ENCODE measurements around the gene SLC25A22. TPM values are rescaled to one million over a fixed set of nuclear protein-coding genes. Genes with fewer than 3 reads are reported as not detected.
A peak's percentile ranks its signal among the peaks of the same experiment; 100 is the strongest.

Gene SLC25A22
- polyA plus RNA-seq, 2 of the 4 experiments (the other 2 are of a cell fraction): 13.5 to 18.7 TPM

- Histone ChIP-seq H3K4me2 (peak overlapping the region; percentile 88), H3K4me1 (peaks cover 64% of the 10 kb centered on the region), H3K27ac (peak overlapping the region; percentile 98 to 100), H3K4me3 (peak overlapping the region; percentile 86), H3K9me3 (no peaks in the 10 kb centered on the region)
- POLR2A ChIA-PET: interaction anchor here (0.7 to 5.1 kb wide), 6 partner anchors 9 to 25 kb away, joined by 3 to 52 read pairs (median 12); partner anchors contain the start of genes PNPLA2, POLR2L, RPLP2 and TSPAN4
- no peak for FAIRE-seq
- CTCF ChIA-PET: interaction anchor here (0.8 to 2.4 kb wide), 4 partner anchors 9 to 18 kb away, joined by 3 to 10 read pairs (median 6); partner anchors contain the start of gene PNPLA2
- TF ChIP-seq HOXA7 (CRISPR knock-in tag; IDR thresholded peaks at IDR 0.05) (no peak), JUN (IDR thresholded peaks at IDR 0.05) (peak in 1 of 2 experiments; percentile 4; a peak in 2 of 5 replicates), ELK1 (IDR thresholded peaks at IDR 0.05; ENCODE audit: low read depth, low read length) (no peak), MAX (IDR thresholded peaks at IDR 0.05) (peak; percentile 36; the same call in 1 of the 2 replicates), HEYL (CRISPR knock-in tag; IDR thresholded peaks at IDR 0.05) (no peak), BHLHE40 (IDR thresholded peaks at IDR 0.05; ENCODE audit: low read depth, low read length) (no peak), SREBF2 (IDR thresholded peaks at IDR 0.05) (no peak), ZSCAN20 (CRISPR knock-in tag; IDR thresholded peaks at IDR 0.05) (no peak), CEBPB (IDR thresholded peaks at IDR 0.05) (no peak), MAFK (IDR thresholded peaks at IDR 0.05; ENCODE audit: partially characterized antibody) (peak; percentile 12), EHF (CRISPR knock-in tag; IDR thresholded peaks at IDR 0.05) (peak; percentile 34; the same call in 1 of the 2 replicates), NR3C1 (IDR thresholded peaks at IDR 0.05) (no peak), BCL3 (IDR thresholded peaks at IDR 0.05) (no peak), HOXB13 (CRISPR knock-in tag; IDR thresholded peaks at IDR 0.05; ENCODE audit: low read depth) (no peak), CHD4 (IDR thresholded peaks at IDR 0.05; ENCODE audit: borderline replicate concordance) (no peak), USF2 (IDR thresholded peaks at IDR 0.05) (no peak), EP300 (IDR thresholded peaks at IDR 0.05) (no peak), CBX8 (IDR thresholded peaks at IDR 0.05) (no peak), CHD2 (IDR thresholded peaks at IDR 0.05; ENCODE audit: low read length, partially characterized antibody) (no peak), TP53 (CRISPR knock-in tag; IDR thresholded peaks at IDR 0.05) (peak; percentile 77; the same call in 1 of the 2 replicates), TFCP2L1 (CRISPR knock-in tag; IDR thresholded peaks at IDR 0.05) (0 out of 2 replicates have a peak, but pooled peaks have one; percentile 25), POLR2A (IDR thresholded peaks at IDR 0.05; ENCODE audit: low read length) (no peak), CTCF (IDR thresholded peaks at IDR 0.05) (no peak), ZNF302 (CRISPR knock-in tag; IDR thresholded peaks at IDR 0.05) (no peak)
- peak in 1 of 2 experiments; percentile 75 for DNase-seq (ENCODE audit: low read depth in 1 of 2, low spot score in 1 of 2)
- 3% methylated on average over 8 of the region's 9 CpGs for WGBS (ENCODE audit: missing lambda C conversion rate)
- peak in 1 of 2 experiments; percentile 0; a peak in 3 of 6 replicates for ATAC-seq
These were observed 35.8 kb upstream of the SLC25A22 start for GRCh38 chr11:833849-834311.

Data from A549 (cell line).